Measurements from ENCODE around the gene ALDH1A1. TPM values are rescaled to one million over a fixed set of nuclear protein-coding genes. Genes with fewer than 3 reads are reported as not detected.

The ALDH1A1 gene
- total RNA-seq, 4 donors from 2014 or later, result 66.4 to 97.5 (median 82.3) TPM

- H3K4me1 ChIP-seq, result peaks cover 0 to 10% (median 4%) of the 10 kb centered on the region in 4 donors
- H3K27me3 ChIP-seq, result no peaks in the 10 kb centered on the region
- H3K27ac ChIP-seq (replicated peaks in 1 of 4), result no peak overlapping the region
- no peak overlapping the region for H3K4me3 ChIP-seq
- peaks cover 0 to 3% (median 0%) of the 10 kb centered on the region in 4 donors for H3K36me3 ChIP-seq
- TF ChIP-seq EP300 (IDR thresholded peaks at IDR 0.05) (no peak), POLR2AphosphoS5 (IDR thresholded peaks at IDR 0.05) (no peak), POLR2A (IDR thresholded peaks at IDR 0.05; ENCODE audit: low read depth) (no peak)
- TF ChIP-seq, protein P1, sequence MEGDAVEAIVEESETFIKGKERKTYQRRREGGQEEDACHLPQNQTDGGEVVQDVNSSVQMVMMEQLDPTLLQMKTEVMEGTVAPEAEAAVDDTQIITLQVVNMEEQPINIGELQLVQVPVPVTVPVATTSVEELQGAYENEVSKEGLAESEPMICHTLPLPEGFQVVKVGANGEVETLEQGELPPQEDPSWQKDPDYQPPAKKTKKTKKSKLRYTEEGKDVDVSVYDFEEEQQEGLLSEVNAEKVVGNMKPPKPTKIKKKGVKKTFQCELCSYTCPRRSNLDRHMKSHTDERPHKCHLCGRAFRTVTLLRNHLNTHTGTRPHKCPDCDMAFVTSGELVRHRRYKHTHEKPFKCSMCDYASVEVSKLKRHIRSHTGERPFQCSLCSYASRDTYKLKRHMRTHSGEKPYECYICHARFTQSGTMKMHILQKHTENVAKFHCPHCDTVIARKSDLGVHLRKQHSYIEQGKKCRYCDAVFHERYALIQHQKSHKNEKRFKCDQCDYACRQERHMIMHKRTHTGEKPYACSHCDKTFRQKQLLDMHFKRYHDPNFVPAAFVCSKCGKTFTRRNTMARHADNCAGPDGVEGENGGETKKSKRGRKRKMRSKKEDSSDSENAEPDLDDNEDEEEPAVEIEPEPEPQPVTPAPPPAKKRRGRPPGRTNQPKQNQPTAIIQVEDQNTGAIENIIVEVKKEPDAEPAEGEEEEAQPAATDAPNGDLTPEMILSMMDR (IDR thresholded peaks at IDR 0.05), result no peak
- intact Hi-C loops (cut with DNase I), result no loop called here
- 49% methylated on average over 2 of the region's 2 CpGs for WGBS
- no peak for DNase-seq (ENCODE audit: extremely low spot score)
- no peaks in the 10 kb centered on the region for H3K9me3 ChIP-seq
Measured at GRCh38 chr9:72904267-72905093, 48.4 kb downstream of the ALDH1A1 start.

DNA sequence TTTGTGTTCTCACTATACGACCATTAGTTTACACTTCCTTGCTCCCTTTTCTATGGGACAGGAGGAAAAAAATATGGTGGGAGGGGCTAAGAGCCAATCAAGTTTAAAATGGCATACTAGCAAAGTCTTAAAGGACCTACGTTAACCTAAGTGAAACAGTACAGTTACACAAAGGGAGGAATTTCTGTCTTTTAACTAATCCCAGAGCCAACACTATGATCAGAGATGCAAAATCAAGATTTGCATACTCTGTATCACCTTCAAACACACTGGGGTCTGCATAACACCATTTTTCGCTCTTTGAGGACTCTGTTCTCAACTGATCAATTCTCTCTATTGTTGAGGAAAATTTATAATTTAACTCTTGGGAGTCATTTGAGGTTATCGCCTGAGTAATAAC is 49.8 kb downstream of the ALDH1A1 start:
- H3K9me3 ChIP-seq, result no peaks in the 10 kb centered on the region
- no peak overlapping the region for H3K4me3 ChIP-seq
- TF ChIP-seq EP300 (IDR thresholded peaks at IDR 0.05) (no peak), POLR2AphosphoS5 (IDR thresholded peaks at IDR 0.05) (no peak), POLR2A (IDR thresholded peaks at IDR 0.05; ENCODE audit: low read depth) (no peak)
- TF ChIP-seq, protein P1 (IDR thresholded peaks at IDR 0.05), result no peak
- H3K27ac ChIP-seq (replicated peaks in 1 of 4), result no peak overlapping the region
- 95% methylated on average over 4 of the region's 4 CpGs for WGBS
- H3K27me3 ChIP-seq, result no peaks in the 10 kb centered on the region
- peaks cover 0 to 24% (median 17%) of the 10 kb centered on the region in 4 donors for H3K4me1 ChIP-seq
- intact Hi-C loops (cut with DNase I), result no loop called here
- no peaks in the 10 kb centered on the region for H3K36me3 ChIP-seq
- no peak for DNase-seq (ENCODE audit: extremely low spot score)

DNA sequence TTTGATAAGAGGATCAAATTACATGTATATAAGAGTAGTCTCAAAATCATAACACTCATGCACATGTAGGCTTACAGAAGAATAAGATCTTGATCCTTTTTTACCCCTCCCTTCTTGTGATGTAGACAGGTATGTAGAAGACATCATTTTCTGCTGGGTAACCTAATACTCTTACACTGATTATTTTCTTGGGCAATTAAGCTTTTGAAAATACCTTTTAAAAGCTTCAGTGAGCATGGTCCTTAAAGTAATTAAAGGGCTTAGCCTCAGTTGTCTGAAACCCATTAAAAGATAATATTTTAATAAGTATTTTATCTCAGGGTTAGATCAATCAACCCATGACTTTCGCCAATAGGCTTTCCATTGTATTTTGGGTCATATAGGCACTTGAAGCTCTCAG is 50.6 kb downstream of the ALDH1A1 start:
- Histone ChIP-seq H3K4me3 (no peak overlapping the region), H3K27me3 (no peaks in the 10 kb centered on the region), H3K9me3 (no peaks in the 10 kb centered on the region), H3K27ac (replicated peaks in 1 of 4) (no peak overlapping the region), H3K4me1 (peaks cover 0 to 31% (median 25%) of the 10 kb centered on the region in 4 donors), H3K36me3 (no peaks in the 10 kb centered on the region)
- intact Hi-C loops (cut with DNase I), result no loop called here
- TF ChIP-seq POLR2AphosphoS5 (IDR thresholded peaks at IDR 0.05) (no peak), POLR2A (IDR thresholded peaks at IDR 0.05; ENCODE audit: low read depth) (no peak), EP300 (IDR thresholded peaks at IDR 0.05) (no peak)
- TF ChIP-seq, protein P1 (IDR thresholded peaks at IDR 0.05), result no peak
- DNase-seq (ENCODE audit: extremely low spot score), result no peak
- 86% methylated on average over 1 of the region's 1 CpG for WGBS

DNA sequence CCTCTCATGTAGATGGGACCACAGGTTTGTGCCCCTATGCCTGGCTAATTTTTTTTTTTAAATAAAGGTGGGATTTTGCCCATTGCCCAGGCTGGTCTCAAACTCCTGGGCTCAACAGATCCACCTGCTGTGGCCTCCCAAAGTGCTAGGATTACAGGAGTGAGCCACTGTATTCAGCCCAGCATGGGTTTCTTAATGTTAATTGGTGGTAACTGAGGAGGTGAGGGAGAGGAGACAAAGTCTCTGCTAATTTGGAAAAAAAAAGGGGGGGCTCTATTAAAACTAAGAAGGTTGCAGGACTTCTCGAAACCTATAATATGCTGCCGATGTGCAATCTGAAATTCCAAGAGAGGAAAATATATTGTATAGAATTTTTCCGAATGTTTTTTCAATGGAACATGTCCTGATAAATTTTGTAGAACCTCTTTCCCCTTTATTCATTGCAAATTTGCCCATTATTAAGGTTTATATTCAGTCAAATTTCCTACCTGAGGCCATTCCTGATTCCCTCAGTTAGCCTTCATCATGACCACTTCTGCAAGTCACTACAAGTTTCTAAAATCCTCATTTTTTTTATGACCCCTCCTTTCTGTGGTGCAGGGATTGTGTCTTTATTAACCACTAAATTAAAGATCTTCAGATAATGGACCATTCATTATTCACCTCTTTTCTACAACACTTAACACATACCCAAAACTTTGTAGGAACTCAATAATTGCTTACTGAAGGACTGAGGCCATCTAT is 52.9 kb downstream of the ALDH1A1 start:
- H3K36me3 ChIP-seq, result no peaks in the 10 kb centered on the region
- H3K9me3 ChIP-seq, result no peaks in the 10 kb centered on the region
- TF ChIP-seq EP300 (IDR thresholded peaks at IDR 0.05) (no peak), POLR2AphosphoS5 (IDR thresholded peaks at IDR 0.05) (no peak), POLR2A (IDR thresholded peaks at IDR 0.05; ENCODE audit: low read depth) (no peak)
- TF ChIP-seq, protein P1 (IDR thresholded peaks at IDR 0.05), result no peak
- 88% methylated on average over 3 of the region's 3 CpGs for WGBS
- H3K4me1 ChIP-seq, result peaks cover 0 to 33% (median 26%) of the 10 kb centered on the region in 4 donors
- H3K27ac ChIP-seq (replicated peaks in 1 of 4), result peak overlapping the region in 1 of 4 donors; percentile 67
- no peak overlapping the region for H3K4me3 ChIP-seq
- intact Hi-C loops (cut with DNase I), result no loop called here
- DNase-seq (ENCODE audit: extremely low spot score), result no peak
- H3K27me3 ChIP-seq, result no peaks in the 10 kb centered on the region
